GM12878 (cell line): Measurements from ENCODE around the gene PLXNC1.

ENCODE experiments used
- EZH2 ChIP-seq: IDR thresholded peaks from 2 replicates; pipeline ENCODE4 v1.6.1; 2012; ENCODE audit warnings: low read depth, mild to moderate bottlenecking, control low read depth, inconsistent platforms, low read length, borderline replicate concordance; ENCODE audit not compliant: control insufficient read depth
- HDAC6 ChIP-seq: fragments of 200-600 bp; sonication (generic); IDR thresholded peaks from one replicate; pipeline ENCODE4 v1.8.0; 2017; ENCODE audit warnings: antibody characterized with exemption; ENCODE audit not compliant: unreplicated experiment
- POLR2A ChIP-seq: IDR thresholded peaks from 2 replicates; pipeline ENCODE4 v1.6.1; 2011; ENCODE audit warnings: low read depth, mild to moderate bottlenecking, low read length
- POLR2AphosphoS5 ChIP-seq: IDR thresholded peaks from 2 replicates; pipeline ENCODE4 v1.6.1; 2011; ENCODE audit warnings: mild to moderate bottlenecking, low read length, inconsistent platforms
- TF ChIP-seq, protein P1 (sequence below): fragments of 450-650 bp; IDR thresholded peaks from 2 replicates; pipeline ENCODE4 v1.6.1; 2017; ENCODE audit warnings: borderline replicate concordance

GRCh38 chr12:94185801-94186200 lies 37.4 kb downstream of the PLXNC1 start:
- TF ChIP-seq POLR2AphosphoS5 (no peak), HDAC6 (no peak), EZH2 (no peak), POLR2A (no peak)
- TF ChIP-seq, protein P1, sequence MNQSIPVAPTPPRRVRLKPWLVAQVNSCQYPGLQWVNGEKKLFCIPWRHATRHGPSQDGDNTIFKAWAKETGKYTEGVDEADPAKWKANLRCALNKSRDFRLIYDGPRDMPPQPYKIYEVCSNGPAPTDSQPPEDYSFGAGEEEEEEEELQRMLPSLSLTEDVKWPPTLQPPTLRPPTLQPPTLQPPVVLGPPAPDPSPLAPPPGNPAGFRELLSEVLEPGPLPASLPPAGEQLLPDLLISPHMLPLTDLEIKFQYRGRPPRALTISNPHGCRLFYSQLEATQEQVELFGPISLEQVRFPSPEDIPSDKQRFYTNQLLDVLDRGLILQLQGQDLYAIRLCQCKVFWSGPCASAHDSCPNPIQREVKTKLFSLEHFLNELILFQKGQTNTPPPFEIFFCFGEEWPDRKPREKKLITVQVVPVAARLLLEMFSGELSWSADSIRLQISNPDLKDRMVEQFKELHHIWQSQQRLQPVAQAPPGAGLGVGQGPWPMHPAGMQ, result no peak
